SK-N-SH (cell line): ENCODE data around the gene MAP2K5. TPM values are rescaled to one million over a fixed set of nuclear protein-coding genes. Genes with fewer than 3 reads are reported as not detected.

ENCODE experiments used
- CTCF ChIA-PET: fragments of 300-600, 350-600 bp; formaldehyde crosslinking; extraction: SDS; loops from one replicate; lab custom pipeline; 2021; lab: Yijun Ruan, JAX
- POLR2A ChIA-PET: fragments of 350-600 bp; sonication (Branson Sonifier 250); formaldehyde crosslinking; extraction: SDS; loops from one replicate; lab custom pipeline; 2020; ENCODE audit warnings: antibody characterized with exemption, inconsistent platforms; lab: Yijun Ruan, JAX
- DNase-seq: peaks from one replicate; pipeline ENCODE4 v3.0.0; 2012
- H2AFZ ChIP-seq: fragments of 200-600 bp; sonication (generic); 2 replicates; pipeline ENCODE4 v1.8.1; 2016; ENCODE audit warnings: antibody characterized with exemption, mild to moderate bottlenecking, low read depth
- H3F3A ChIP-seq: fragments of 200-600 bp; sonication (generic); replicated peaks from 2 replicates; pipeline ENCODE3; 2016; ENCODE audit warnings: antibody characterized with exemption, mild to moderate bottlenecking; ENCODE audit not compliant: insufficient read depth
- H3K27ac ChIP-seq, 2 experiments: fragments of 200-500 bp in 1 of 2; fragments of 200-600 bp in 1 of 2; sonication (Bioruptor generic) in 1 of 2; sonication (generic), shearing (Covaris generic) in 1 of 2; 2 replicates each; pipeline versions ENCODE4 v1.5.1 to v1.6.1; 2014 to 2016; ENCODE audit warnings: low read depth in 2 of 2, inconsistent platforms in 1 of 2, low read length in 1 of 2, mild to moderate bottlenecking in 1 of 2, mixed read lengths in 1 of 2
- H3K27me3 ChIP-seq: fragments of 200-600 bp; sonication (generic), shearing (Covaris generic); 2 replicates; pipeline ENCODE4 v1.6.1; 2016; ENCODE audit warnings: mixed run types; ENCODE audit not compliant: insufficient read depth
- H3K36me3 ChIP-seq, 2 experiments: fragments of 200-500 bp in 1 of 2; fragments of 200-600 bp in 1 of 2; sonication (Bioruptor generic) in 1 of 2; sonication (generic) in 1 of 2; replicated peaks in 1 of 2; 2 replicates each; pipeline versions ENCODE3 to v1.5.1; 2014 to 2016; ENCODE audit warnings: low read length in 1 of 2, mild to moderate bottlenecking in 1 of 2; ENCODE audit not compliant: insufficient read depth in 2 of 2, control insufficient read depth in 1 of 2
- H3K4me1 ChIP-seq, 2 experiments: fragments of 200-500 bp in 1 of 2; fragments of 200-600 bp in 1 of 2; sonication (Bioruptor generic) in 1 of 2; sonication (generic), shearing (Covaris generic) in 1 of 2; 2 replicates each; pipeline versions ENCODE4 v1.5.1 to v1.6.1; 2014 to 2016; ENCODE audit warnings: low read depth in 1 of 2, low read length in 1 of 2, mixed run types in 1 of 2; ENCODE audit not compliant: insufficient read depth in 2 of 2, control insufficient read depth in 1 of 2
- H3K4me2 ChIP-seq: fragments of 200-600 bp; sonication (generic), shearing (Covaris generic); 2 replicates; pipeline ENCODE4 v1.6.1; 2017; ENCODE audit warnings: mixed run types
- H3K4me3 ChIP-seq, 2 experiments: fragments of 200-500 bp in 1 of 2; fragments of 200-600 bp in 1 of 2; sonication (Bioruptor generic) in 1 of 2; sonication (generic), shearing (Covaris generic) in 1 of 2; 2 replicates each; pipeline versions ENCODE4 v1.5.1 to v1.8.1; 2014 to 2016; ENCODE audit warnings: low read depth in 2 of 2, inconsistent platforms in 1 of 2, low read length in 1 of 2, mild to moderate bottlenecking in 1 of 2, mixed read lengths in 1 of 2, moderate library complexity in 1 of 2
- H3K79me2 ChIP-seq: fragments of 200-600 bp; sonication (generic); 2 replicates; pipeline ENCODE4 v1.8.1; 2017; ENCODE audit warnings: mild to moderate bottlenecking; ENCODE audit not compliant: insufficient read depth
- H3K9ac ChIP-seq: fragments of 200-600 bp; sonication (generic); 2 replicates; pipeline ENCODE4 v1.6.1; 2017; ENCODE audit warnings: mixed run types
- H3K9me2 ChIP-seq: fragments of 200-600 bp; sonication (generic); 2 replicates; pipeline ENCODE4 v1.6.1; 2017; ENCODE audit warnings: mixed run types
- H3K9me3 ChIP-seq: fragments of 200-600 bp; sonication (generic); 2 replicates; pipeline ENCODE4 v1.6.1; 2017; ENCODE audit warnings: mixed run types, mild to moderate bottlenecking, moderate library complexity
- H4K20me1 ChIP-seq: fragments of 200-600 bp; sonication (generic); 2 replicates; pipeline ENCODE4 v1.6.1; 2017; ENCODE audit warnings: mild to moderate bottlenecking, mixed run types; ENCODE audit not compliant: insufficient read depth
- CHD2 ChIP-seq: fragments of 150-350 bp; IDR thresholded peaks from 2 replicates; pipeline ENCODE4 v1.6.1; 2018; ENCODE audit warnings: low read length; ENCODE audit not compliant: partially characterized antibody
- ELF1 ChIP-seq: IDR thresholded peaks from 2 replicates; pipeline ENCODE4 v1.4.0; 2012
- EP300 ChIP-seq, 2 experiments: IDR thresholded peaks; 2 replicates each; pipeline versions ENCODE4 v1.4.0 to v1.6.1; 2012; ENCODE audit warnings: borderline replicate concordance in 1 of 2, low read depth in 1 of 2, low read length in 1 of 2
- EZH2phosphoT487 ChIP-seq: fragments of 200-600 bp; sonication (generic); IDR thresholded peaks from 2 replicates; pipeline ENCODE4 v1.6.1; 2017; ENCODE audit warnings: low read depth, mixed run types, mild to moderate bottlenecking, antibody characterized with exemption, moderate library complexity, borderline replicate concordance
- FOSL2 ChIP-seq: IDR thresholded peaks from 2 replicates; pipeline ENCODE4 v1.4.0; 2012; ENCODE audit warnings: low read depth, mild to moderate bottlenecking, moderate library complexity, borderline replicate concordance
- GATA2 ChIP-seq: sonication (generic); formaldehyde crosslinking; IDR thresholded peaks from 2 replicates; pipeline ENCODE4 v1.5.0; 2020; ENCODE audit warnings: mild to moderate bottlenecking, missing genetic modification reagents
- JUND ChIP-seq: IDR thresholded peaks from 2 replicates; pipeline ENCODE4 v1.4.0; 2012
- MEF2A ChIP-seq: IDR thresholded peaks from 2 replicates; pipeline ENCODE4 v1.4.0; 2012; ENCODE audit warnings: low read depth, borderline replicate concordance
- MXI1 ChIP-seq: IDR thresholded peaks from 2 replicates; pipeline ENCODE4 v1.6.1; 2012; ENCODE audit warnings: mild to moderate bottlenecking, low read depth, low read length, improper control_type of control experiment
- NFIC ChIP-seq: IDR thresholded peaks from 2 replicates; pipeline ENCODE4 v1.4.0; 2012; ENCODE audit warnings: borderline replicate concordance
- POLR2AphosphoS5 ChIP-seq: IDR thresholded peaks from 2 replicates; pipeline ENCODE4 v1.6.1; 2012; ENCODE audit warnings: low read depth, low read length
- SMC3 ChIP-seq: IDR thresholded peaks from 2 replicates; pipeline ENCODE4 v1.6.1; 2012; ENCODE audit warnings: low read depth, low read length, improper control_type of control experiment
- TAF1 ChIP-seq: IDR thresholded peaks from 2 replicates; pipeline ENCODE4 v1.6.1; 2012; ENCODE audit warnings: low read depth, mild to moderate bottlenecking, low read length, moderate library complexity, borderline replicate concordance
- TEAD4 ChIP-seq: IDR thresholded peaks from 2 replicates; pipeline ENCODE4 v1.4.0; 2012; ENCODE audit warnings: mild to moderate bottlenecking, borderline replicate concordance; ENCODE audit not compliant: insufficient read depth
- YY1 ChIP-seq: IDR thresholded peaks from 2 replicates; pipeline ENCODE4 v1.4.0; 2012; ENCODE audit warnings: low read depth, mild to moderate bottlenecking
- WGBS: methylation state at CpG from one replicate; pipeline ENCODE4 v1.1.6; 2017; ENCODE audit warnings: low lambda C conversion rate; 5-methylcytosine and 5-hydroxymethylcytosine counted together
- polyA plus RNA-seq, 3 experiments: library from polyadenylated mRNA; depleted of rRNA; stranded (reverse); fragments of >200 nt; gene quantifications; 2 replicates each; pipeline ENCODE4 v1.2.3, GENCODE V29; 2012
- TF ChIP-seq, protein P1 (sequence below): IDR thresholded peaks from 2 replicates; pipeline ENCODE4 v1.4.0; 2012; ENCODE audit warnings: low read depth, borderline replicate concordance
- TF ChIP-seq, protein P2 (sequence below): fragments of 150-350 bp; IDR thresholded peaks from 2 replicates; pipeline ENCODE4 v1.6.1; 2016; ENCODE audit warnings: mild to moderate bottlenecking, low read depth, low read length
- TF ChIP-seq, protein P3 (sequence below): IDR thresholded peaks from 2 replicates; pipeline ENCODE4; 2012
- TF ChIP-seq, protein P4 (sequence below): IDR thresholded peaks from 2 replicates; pipeline ENCODE4 v1.6.1; 2012; ENCODE audit warnings: mild to moderate bottlenecking, low read depth, low read length, moderate library complexity
- TF ChIP-seq, protein P5 (sequence below): IDR thresholded peaks from 2 replicates; pipeline ENCODE4 v1.4.0; 2012; ENCODE audit warnings: low read depth

MAP2K5 gene
- polyA plus RNA-seq, 1 of the 3 experiments (the other 2 are of a cell fraction) = 6.2 TPM

DNA sequence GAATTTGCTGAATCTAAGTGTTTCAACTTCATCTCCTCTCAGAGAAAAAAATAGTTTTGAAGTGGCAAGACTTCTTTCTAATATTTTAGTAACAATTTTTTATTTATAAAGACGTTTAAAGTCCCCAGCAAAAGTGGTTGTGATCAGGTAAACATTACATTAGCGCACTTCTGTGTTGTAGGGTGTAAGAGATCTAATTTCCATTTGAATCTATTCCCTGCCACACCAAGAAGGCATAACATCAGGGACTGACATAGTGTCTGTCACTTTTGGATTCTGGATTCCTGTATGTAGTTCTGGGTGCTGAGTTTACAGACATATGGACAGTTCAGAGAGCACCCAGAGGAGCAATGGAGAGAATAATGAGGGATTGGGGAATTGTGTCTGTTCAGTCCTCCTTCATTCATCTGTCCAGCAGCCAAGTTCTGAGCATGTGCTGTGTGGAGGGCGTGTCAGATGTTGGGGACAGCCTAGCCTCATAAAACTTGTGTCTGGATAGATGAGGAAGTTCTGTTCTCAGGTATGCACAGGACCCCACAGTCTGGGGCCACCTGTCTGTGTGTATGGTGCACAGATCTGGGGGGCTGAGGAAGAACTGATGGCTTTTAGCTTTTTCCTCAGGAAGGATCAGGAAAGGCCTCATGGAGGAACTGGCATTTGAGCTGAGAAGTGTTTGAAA, 65.6 kb downstream of the MAP2K5 start:
- no peak for TF ChIP-seq ELF1
- TF ChIP-seq CHD2 = no peak
- TF ChIP-seq, protein P1, sequence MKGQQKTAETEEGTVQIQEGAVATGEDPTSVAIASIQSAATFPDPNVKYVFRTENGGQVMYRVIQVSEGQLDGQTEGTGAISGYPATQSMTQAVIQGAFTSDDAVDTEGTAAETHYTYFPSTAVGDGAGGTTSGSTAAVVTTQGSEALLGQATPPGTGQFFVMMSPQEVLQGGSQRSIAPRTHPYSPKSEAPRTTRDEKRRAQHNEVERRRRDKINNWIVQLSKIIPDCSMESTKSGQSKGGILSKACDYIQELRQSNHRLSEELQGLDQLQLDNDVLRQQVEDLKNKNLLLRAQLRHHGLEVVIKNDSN = no peak
- TF ChIP-seq NFIC = no peak
- no peak for TF ChIP-seq TEAD4
- TF ChIP-seq GATA2 (CRISPR knock-in tag) = no peak
- TF ChIP-seq MXI1 = no peak
- TF ChIP-seq, protein P2, sequence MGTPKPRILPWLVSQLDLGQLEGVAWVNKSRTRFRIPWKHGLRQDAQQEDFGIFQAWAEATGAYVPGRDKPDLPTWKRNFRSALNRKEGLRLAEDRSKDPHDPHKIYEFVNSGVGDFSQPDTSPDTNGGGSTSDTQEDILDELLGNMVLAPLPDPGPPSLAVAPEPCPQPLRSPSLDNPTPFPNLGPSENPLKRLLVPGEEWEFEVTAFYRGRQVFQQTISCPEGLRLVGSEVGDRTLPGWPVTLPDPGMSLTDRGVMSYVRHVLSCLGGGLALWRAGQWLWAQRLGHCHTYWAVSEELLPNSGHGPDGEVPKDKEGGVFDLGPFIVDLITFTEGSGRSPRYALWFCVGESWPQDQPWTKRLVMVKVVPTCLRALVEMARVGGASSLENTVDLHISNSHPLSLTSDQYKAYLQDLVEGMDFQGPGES = no peak
- H3F3A ChIP-seq = no peaks in the 10 kb centered on the region
- no peaks in the 10 kb centered on the region for H4K20me1 ChIP-seq
- no peak overlapping the region for H3K4me2 ChIP-seq
- H3K9ac ChIP-seq = no peak overlapping the region
- 83% methylated on average over 3 of the region's 3 CpGs for WGBS
- no peak for DNase-seq
- H3K36me3 ChIP-seq = peaks cover 4 to 11% of the 10 kb centered on the region in 2 experiments
- no peaks in the 10 kb centered on the region for H3K79me2 ChIP-seq
- POLR2A ChIA-PET = no interaction called here
- no peaks in the 10 kb centered on the region for H3K9me2 ChIP-seq
- no peak overlapping the region for H3K4me3 ChIP-seq
- no peaks in the 10 kb centered on the region for H3K27me3 ChIP-seq
- no peak overlapping the region for H2AFZ ChIP-seq
- no peaks in the 10 kb centered on the region for H3K9me3 ChIP-seq
- no peak overlapping the region for H3K27ac ChIP-seq
- CTCF ChIA-PET = no interaction called here
- H3K4me1 ChIP-seq = no peaks in the 10 kb centered on the region

DNA sequence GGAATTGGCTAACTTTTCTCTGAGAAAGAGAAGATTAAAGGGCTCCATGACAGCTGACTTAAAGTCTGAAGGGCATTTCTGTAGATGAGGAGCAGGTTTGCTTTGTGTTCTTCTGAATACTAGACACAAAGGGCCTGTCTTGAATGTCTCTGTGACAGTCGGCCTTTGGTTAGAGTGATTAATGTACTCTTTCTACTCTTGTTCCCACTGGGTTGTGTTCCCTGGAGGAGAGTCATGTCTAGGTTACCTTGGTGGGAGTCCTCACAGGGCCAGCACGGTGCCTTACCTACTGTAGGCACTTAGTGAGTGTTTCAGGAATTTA, 66.1 kb downstream of the MAP2K5 start:
- Histone ChIP-seq H4K20me1 (no peaks in the 10 kb centered on the region), H3K79me2 (no peaks in the 10 kb centered on the region), H3K9me2 (no peaks in the 10 kb centered on the region), H3K4me2 (no peak overlapping the region), H3K27me3 (no peaks in the 10 kb centered on the region), H2AFZ (no peak overlapping the region), H3F3A (no peaks in the 10 kb centered on the region), H3K9ac (no peak overlapping the region), H3K4me1 (no peaks in the 10 kb centered on the region), H3K36me3 (peaks cover 4 to 11% of the 10 kb centered on the region in 2 experiments), H3K27ac (no peak overlapping the region), H3K4me3 (no peak overlapping the region), H3K9me3 (no peaks in the 10 kb centered on the region)
- POLR2A ChIA-PET = no interaction called here
- DNase-seq = no peak
- CTCF ChIA-PET = no interaction called here
- WGBS = 84% methylated on average over 2 of the region's 2 CpGs
- TF ChIP-seq, protein P3, sequence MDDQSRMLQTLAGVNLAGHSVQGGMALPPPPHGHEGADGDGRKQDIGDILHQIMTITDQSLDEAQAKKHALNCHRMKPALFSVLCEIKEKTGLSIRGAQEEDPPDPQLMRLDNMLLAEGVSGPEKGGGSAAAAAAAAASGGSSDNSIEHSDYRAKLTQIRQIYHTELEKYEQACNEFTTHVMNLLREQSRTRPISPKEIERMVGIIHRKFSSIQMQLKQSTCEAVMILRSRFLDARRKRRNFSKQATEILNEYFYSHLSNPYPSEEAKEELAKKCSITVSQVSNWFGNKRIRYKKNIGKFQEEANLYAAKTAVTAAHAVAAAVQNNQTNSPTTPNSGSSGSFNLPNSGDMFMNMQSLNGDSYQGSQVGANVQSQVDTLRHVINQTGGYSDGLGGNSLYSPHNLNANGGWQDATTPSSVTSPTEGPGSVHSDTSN = no peak
- TF ChIP-seq TAF1 (no peak), NFIC (no peak), POLR2AphosphoS5 (no peak), TEAD4 (no peak), EZH2phosphoT487 (no peak), EP300 (IDR thresholded peaks at IDR 0.05; ENCODE audit: borderline replicate concordance in 1 of 2, low read depth in 1 of 2, low read length in 1 of 2) (no peak), SMC3 (no peak), JUND (no peak), CHD2 (no peak), FOSL2 (no peak), MEF2A (no peak), GATA2 (CRISPR knock-in tag) (no peak), YY1 (no peak)
- TF ChIP-seq, protein P4, sequence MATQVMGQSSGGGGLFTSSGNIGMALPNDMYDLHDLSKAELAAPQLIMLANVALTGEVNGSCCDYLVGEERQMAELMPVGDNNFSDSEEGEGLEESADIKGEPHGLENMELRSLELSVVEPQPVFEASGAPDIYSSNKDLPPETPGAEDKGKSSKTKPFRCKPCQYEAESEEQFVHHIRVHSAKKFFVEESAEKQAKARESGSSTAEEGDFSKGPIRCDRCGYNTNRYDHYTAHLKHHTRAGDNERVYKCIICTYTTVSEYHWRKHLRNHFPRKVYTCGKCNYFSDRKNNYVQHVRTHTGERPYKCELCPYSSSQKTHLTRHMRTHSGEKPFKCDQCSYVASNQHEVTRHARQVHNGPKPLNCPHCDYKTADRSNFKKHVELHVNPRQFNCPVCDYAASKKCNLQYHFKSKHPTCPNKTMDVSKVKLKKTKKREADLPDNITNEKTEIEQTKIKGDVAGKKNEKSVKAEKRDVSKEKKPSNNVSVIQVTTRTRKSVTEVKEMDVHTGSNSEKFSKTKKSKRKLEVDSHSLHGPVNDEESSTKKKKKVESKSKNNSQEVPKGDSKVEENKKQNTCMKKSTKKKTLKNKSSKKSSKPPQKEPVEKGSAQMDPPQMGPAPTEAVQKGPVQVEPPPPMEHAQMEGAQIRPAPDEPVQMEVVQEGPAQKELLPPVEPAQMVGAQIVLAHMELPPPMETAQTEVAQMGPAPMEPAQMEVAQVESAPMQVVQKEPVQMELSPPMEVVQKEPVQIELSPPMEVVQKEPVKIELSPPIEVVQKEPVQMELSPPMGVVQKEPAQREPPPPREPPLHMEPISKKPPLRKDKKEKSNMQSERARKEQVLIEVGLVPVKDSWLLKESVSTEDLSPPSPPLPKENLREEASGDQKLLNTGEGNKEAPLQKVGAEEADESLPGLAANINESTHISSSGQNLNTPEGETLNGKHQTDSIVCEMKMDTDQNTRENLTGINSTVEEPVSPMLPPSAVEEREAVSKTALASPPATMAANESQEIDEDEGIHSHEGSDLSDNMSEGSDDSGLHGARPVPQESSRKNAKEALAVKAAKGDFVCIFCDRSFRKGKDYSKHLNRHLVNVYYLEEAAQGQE = no peak
- TF ChIP-seq, protein P1 = no peak
- TF ChIP-seq, protein P5, sequence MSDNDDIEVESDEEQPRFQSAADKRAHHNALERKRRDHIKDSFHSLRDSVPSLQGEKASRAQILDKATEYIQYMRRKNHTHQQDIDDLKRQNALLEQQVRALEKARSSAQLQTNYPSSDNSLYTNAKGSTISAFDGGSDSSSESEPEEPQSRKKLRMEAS = no peak
